Renal pelvis (tissue), 12 donors: ENCODE results near the gene SGMS1. TPM values are rescaled to one million over a fixed set of nuclear protein-coding genes. Genes with fewer than 3 reads are reported as not detected.
"Not testable (repeated sequence)": the region's sequence is repeated elsewhere in the genome, so short reads cannot be mapped to it uniquely, and the experiment has no call there.

ENCODE experiments used
- DNase-seq: peaks from one replicate; pipeline ENCODE4 v3.0.0-alpha.2; 2013
- long read RNA-seq, 16 experiments: transcript quantifications; one replicate each; lab custom pipeline, GENCODE V29; 2026
- polyA plus RNA-seq, 3 donors: library from polyadenylated mRNA; unstranded; fragments of 120-200 nt; gene quantifications; one replicate each; pipeline ENCODE4 v1.2.1, GENCODE V29; 2013; ENCODE audit not compliant: insufficient read length in 3 of 3

Gene SGMS1
- polyA plus RNA-seq, result 10 to 100 TPM; 50.6 to 55.1 (median 53.0) TPM
- long read RNA-seq, donor 1, transcript SGMS1-202 (11 exons, 3,744 nt), result major isoform, 6 of 10 reads
- long read RNA-seq, donor 1, partial matches to known transcripts, result 0 of 10 reads
- long read RNA-seq, donor 1, other reads (novel, unspliced or antisense), result 0 of 10 reads
- long read RNA-seq, donor 2, transcript SGMS1-202 (11 exons, 3,744 nt), result major isoform, 7 of 25 reads
- long read RNA-seq, donor 2, partial matches to known transcripts, result 6 of 25 reads
- long read RNA-seq, donor 2, other reads (novel, unspliced or antisense), result 9 of 25 reads
- long read RNA-seq, donor 3, transcript SGMS1-202 (11 exons, 3,744 nt), result major isoform, 5 of 12 reads
- long read RNA-seq, donor 3, partial matches to known transcripts, result 0 of 12 reads
- long read RNA-seq, donor 3, other reads (novel, unspliced or antisense), result 6 of 12 reads
- long read RNA-seq, donor 4, partial matches to known transcripts, result 0 of 5 reads
- long read RNA-seq, donor 4, other reads (novel, unspliced or antisense), result 0 of 5 reads
- long read RNA-seq, donor 5, transcript SGMS1-202 (11 exons, 3,744 nt), result major isoform, 6 of 7 reads
- long read RNA-seq, donor 5, partial matches to known transcripts, result 0 of 7 reads
- long read RNA-seq, donor 5, other reads (novel, unspliced or antisense), result 0 of 7 reads
- long read RNA-seq, donor 6, transcript SGMS1-202 (11 exons, 3,744 nt), result major isoform, 7 of 7 reads
- long read RNA-seq, donor 6, partial matches to known transcripts, result 0 of 7 reads
- long read RNA-seq, donor 6, other reads (novel, unspliced or antisense), result 0 of 7 reads
- long read RNA-seq, donor 7, transcript SGMS1-204 (2 exons, 625 nt), result major isoform, 7 of 22 reads
- long read RNA-seq, donor 7, partial matches to known transcripts, result 5 of 22 reads
- long read RNA-seq, donor 7, other reads (novel, unspliced or antisense), result 7 of 22 reads
- long read RNA-seq, donor 8, partial matches to known transcripts, result 0 of 2 reads
- long read RNA-seq, donor 8, other reads (novel, unspliced or antisense), result 0 of 2 reads
- long read RNA-seq, donor 9, transcript SGMS1-204 (2 exons, 625 nt), result minor isoform, 5 of 23 reads
- long read RNA-seq, donor 9, transcript SGMS1-202 (11 exons, 3,744 nt), result major isoform, 7 of 23 reads
- long read RNA-seq, donor 9, partial matches to known transcripts, result 6 of 23 reads
- long read RNA-seq, donor 9, other reads (novel, unspliced or antisense), result 5 of 23 reads
- long read RNA-seq, donor 10, partial matches to known transcripts, result 0 of 5 reads
- long read RNA-seq, donor 10, other reads (novel, unspliced or antisense), result 0 of 5 reads
- long read RNA-seq, donor 11, partial matches to known transcripts, result 0 of 5 reads
- long read RNA-seq, donor 11, other reads (novel, unspliced or antisense), result 0 of 5 reads
- long read RNA-seq, donor 12, transcript SGMS1-202 (11 exons, 3,744 nt), result major isoform, 5 of 15 reads
- long read RNA-seq, donor 12, partial matches to known transcripts, result 0 of 15 reads
- long read RNA-seq, donor 12, other reads (novel, unspliced or antisense), result 6 of 15 reads
- long read RNA-seq, donor 13, transcript SGMS1-202 (11 exons, 3,744 nt), result major isoform, 6 of 99 reads
- long read RNA-seq, donor 13, partial matches to known transcripts, result 89 of 99 reads
- long read RNA-seq, donor 13, other reads (novel, unspliced or antisense), result 0 of 99 reads
- long read RNA-seq, donor 14, result 0 reads
- long read RNA-seq, donor 15, transcript SGMS1-202 (11 exons, 3,744 nt), result major isoform, 6 of 14 reads
- long read RNA-seq, donor 15, partial matches to known transcripts, result 6 of 14 reads
- long read RNA-seq, donor 15, other reads (novel, unspliced or antisense), result 0 of 14 reads
- long read RNA-seq, donor 16, partial matches to known transcripts, result 0 of 19 reads
- long read RNA-seq, donor 16, other reads (novel, unspliced or antisense), result 9 of 19 reads

- peak; percentile 87 for DNase-seq
These were observed at the start of gene SGMS1 for GRCh38 chr10:50623663-50624412. Gene SGMS1 (minus strand): TSS chr10:50623956. CDS start chr10:50344114, 279,842 bp downstream.

DNA sequence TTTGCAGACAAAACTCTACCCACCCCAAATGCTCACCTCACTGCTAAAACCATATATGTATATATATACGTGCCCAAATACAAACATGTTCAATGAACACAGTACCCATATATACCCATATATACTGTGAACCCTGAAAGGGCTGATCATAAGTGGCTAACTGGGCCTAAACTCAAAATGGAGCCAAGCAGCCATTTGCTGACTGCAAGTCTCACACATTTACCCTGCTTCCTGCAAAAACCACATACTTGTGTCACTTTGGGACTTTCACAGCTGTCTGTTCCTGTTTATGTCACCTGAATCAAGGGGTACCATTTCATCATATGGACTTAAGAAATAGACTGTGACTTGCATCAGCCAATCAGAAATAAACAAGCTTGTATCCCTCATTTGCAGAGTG, 48.4 kb upstream of the SGMS1 start:
- DNase-seq, result not testable (repeated sequence)

DNA sequence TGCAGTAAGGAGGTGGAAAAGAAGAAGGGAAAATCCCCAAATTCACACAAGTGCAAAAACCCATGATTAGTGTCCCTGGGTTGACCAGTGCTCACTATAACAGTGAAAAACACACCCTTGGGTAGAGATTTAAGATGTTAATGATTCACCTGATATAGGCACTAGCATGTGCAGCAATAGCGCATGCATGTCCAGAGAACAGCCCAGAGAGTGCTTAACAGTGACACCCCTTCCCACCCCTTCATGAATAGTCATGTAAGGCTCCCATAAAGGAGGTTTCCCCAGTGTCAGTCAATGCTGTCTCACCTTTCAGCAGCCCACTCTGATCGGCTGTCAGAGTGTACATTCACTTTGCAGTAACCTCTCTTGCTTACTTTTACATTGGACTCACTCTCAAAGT, 47.9 kb upstream of the SGMS1 start:
- DNase-seq, result not testable (repeated sequence)

DNA sequence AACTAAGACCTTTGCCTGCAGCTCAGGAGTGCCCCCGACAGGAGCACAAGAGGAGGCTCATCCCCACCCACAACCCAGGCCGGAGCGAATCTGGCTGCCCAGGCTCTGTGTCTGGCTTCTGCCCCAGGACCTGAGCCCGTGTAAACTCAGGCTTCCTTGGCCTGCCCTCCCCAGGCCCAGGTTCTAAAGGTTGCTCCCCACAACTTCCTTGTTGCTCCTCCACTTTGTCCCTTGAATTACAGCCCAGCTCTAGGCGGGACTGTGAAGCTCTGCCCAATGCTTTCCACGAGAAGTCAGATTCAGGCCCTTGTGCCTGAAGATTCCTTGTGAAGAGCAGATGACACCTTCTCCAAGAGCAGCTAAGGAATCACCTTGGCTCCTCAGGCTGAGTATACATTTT, 46.2 kb upstream of the SGMS1 start:
- DNase-seq, result not testable (repeated sequence)

DNA sequence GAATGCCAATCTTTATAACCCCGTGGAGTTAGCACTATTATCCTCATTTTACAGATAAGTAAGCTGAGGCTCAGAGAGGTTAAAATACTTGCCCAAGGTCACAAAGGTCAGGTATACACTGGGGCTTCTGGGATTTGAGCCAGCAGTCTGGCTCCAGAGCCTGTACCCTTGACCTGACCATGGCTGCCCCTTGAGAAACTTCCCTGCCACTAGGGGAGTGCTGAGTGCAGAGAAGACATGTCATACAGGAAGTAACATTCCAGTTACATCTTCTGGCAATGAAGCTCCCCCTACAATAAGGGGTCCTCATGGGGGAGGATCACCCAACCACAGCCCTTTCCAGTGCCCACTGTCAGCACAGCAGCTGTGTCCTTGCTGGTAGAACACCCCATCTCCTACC, 43.6 kb upstream of the SGMS1 start:
- DNase-seq, result not testable (repeated sequence)

DNA sequence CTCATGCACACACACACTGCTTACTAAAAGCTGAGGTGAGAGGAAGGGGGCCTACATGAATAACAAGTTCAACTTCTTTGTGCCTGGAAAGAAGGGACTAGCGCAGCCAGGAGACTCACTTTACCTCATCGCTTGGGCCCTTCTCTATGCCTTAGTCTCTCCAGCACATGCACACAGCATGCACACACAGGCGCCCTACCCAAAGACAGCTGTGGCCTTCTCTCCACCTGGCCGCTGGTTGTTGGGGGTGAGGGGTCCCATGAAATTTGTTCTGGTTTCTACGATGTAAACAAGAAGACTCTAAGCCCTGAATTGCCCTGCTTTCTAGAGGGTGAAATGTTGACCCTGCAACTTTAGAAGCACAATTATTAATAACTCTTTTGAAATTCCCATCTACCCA, 38.7 kb upstream of the SGMS1 start:
- not testable (repeated sequence) for DNase-seq

DNA sequence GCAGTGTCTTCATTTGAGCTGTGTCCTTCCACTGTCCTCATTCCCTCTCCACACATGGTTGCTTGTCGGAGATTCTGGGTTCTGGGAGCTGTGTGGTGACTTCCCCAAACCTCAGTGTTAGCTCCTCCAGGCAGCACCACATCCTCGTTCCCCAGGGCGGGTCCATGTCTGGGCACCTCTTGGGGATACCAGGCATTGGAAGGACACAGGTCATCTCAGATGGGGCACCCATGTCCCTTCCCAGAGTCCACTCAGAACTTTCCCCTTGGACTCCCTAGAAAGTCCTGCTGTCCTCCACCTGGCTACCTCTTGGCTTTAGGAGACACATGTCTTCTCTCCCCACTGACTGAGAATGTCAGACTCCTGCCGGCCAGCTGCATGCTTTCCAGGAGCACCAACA, 37.8 kb upstream of the SGMS1 start:
- DNase-seq, result not testable (repeated sequence)

- DNase-seq, result not testable (repeated sequence)
These were observed 36.3 kb upstream of the SGMS1 start for GRCh38 chr10:50659865-50660730.

- DNase-seq, result not testable (repeated sequence)
These were observed 35.5 kb upstream of the SGMS1 start for GRCh38 chr10:50659016-50659864.

GRCh38 chr10:50658165-50658564, 34.4 kb upstream of the SGMS1 start:
- no peak for DNase-seq

- no peak for DNase-seq
These were observed 30.0 kb upstream of the SGMS1 start for GRCh38 chr10:50653758-50654157.

- peak; percentile 17 for DNase-seq
These were observed 29.4 kb upstream of the SGMS1 start for GRCh38 chr10:50653142-50653541.

DNA sequence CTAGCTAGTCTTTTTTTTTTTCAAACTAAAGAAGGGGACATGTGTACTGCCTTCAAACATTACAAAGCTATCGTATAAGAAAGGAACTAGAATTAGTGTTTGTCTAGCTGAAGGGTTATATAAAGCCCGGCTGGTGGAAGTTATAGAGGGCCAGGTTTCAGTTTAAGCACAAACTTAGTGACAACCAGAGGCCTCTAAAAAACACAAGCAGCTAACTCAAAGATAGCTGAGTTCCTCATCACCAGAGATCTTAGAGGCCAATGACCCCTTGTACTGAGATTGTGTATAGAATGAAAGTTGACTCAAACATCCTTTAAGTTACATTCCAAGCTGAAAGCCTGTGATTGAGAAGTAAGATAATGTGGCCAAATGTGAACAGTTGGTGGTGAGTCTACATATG, 28.1 kb upstream of the SGMS1 start:
- DNase-seq, result no peak

GRCh38 chr10:50650481-50650880, 26.7 kb upstream of the SGMS1 start:
- no peak for DNase-seq

DNA sequence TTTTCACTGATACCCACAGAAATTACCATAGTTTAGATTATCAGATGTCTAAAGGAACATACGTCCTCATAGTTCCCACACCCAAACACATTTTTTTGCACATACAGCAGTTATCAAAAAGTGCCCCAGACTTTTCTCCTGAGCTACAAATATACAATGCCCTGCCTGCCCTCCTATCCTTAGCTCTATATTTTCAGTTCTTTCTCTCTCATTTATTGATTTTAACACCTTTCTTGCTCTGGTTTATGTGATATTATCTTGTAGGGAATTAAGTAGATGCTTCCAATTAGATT, 25.1 kb upstream of the SGMS1 start:
- DNase-seq, result no peak

DNA sequence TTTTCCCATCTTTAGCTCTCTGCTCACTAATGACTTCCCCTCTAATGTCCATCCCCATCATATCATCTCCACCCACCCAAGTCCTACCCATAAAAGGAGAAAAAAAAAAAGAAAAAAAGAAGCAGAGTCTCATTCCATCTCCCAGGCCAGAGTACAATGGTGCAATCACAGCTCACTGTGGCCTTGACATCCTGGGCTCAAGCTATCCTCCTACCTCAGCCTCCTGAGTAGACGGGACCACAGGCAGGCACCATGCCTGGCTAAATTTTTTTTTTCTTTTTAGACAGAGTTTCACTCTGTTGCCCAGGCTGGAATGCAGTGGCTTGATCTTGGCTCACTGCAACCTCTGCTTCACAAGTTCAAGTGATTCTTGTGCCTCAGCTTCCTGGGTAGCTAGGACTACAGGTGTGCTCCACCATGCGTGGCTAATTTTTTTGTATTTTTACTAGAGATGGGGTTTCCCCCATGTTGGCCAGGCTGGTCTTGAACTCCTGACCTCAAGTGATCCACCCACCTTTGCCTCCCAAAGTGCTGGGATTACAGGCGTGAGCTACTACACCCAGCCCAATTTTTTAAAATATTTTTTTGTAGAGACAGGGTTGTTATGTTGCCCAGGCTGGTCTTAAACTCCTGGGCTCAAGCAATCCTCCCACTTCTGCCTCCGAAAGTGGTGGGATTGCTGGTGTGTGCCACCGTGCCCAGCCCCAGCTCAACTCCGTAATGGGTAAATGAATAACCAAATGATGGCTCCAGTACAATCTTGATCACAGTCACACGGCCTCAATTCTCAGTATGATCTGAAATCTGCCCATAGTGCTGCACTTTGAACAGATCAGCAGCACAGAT, 24.6 kb upstream of the SGMS1 start:
- DNase-seq, result no peak

GRCh38 chr10:50647350-50647749, 23.6 kb upstream of the SGMS1 start:
- not testable (repeated sequence) for DNase-seq
